ENCODE measurements around the gene B3GAT3.
"Not testable (repeated sequence)": the region's sequence is repeated elsewhere in the genome, so short reads cannot be mapped to it uniquely, and the experiment has no call there.

The B3GAT3 gene

GRCh38 chr11:62603776-62604299 is 17.9 kb downstream of the B3GAT3 start:
- no peak for DNase-seq

- no peak for DNase-seq
Observed at GRCh38 chr11:62603072-62603408, 18.7 kb downstream of the B3GAT3 start.

- peak; percentile 69 for DNase-seq
Observed at GRCh38 chr11:62602141-62603071, 19.4 kb downstream of the B3GAT3 start.

- peak; percentile 100 for DNase-seq
Observed at GRCh38 chr11:62601372-62602140, 20.2 kb downstream of the B3GAT3 start, which contains the start of gene MTA2. Gene MTA2, minus strand, starts transcription at chr11:62601865. Its CDS starts 415 bp downstream, at chr11:62601450.

GRCh38 chr11:62601122-62601371 is 20.7 kb downstream of the B3GAT3 start:
- DNase-seq, result peak; percentile 85

GRCh38 chr11:62600367-62601121 is 21.2 kb downstream of the B3GAT3 start:
- DNase-seq, result no peak

- DNase-seq, result peak; percentile 70
Observed at GRCh38 chr11:62599901-62600300, 21.9 kb downstream of the B3GAT3 start.

GRCh38 chr11:62599069-62599696 is 22.6 kb downstream of the B3GAT3 start:
- peak; percentile 98 for DNase-seq

GRCh38 chr11:62595124-62595523 is 26.7 kb downstream of the B3GAT3 start:
- no peak for DNase-seq

GRCh38 chr11:62593434-62594044 is 28.2 kb downstream of the B3GAT3 start:
- peak; percentile 92 for DNase-seq

- DNase-seq, result no peak
Observed at GRCh38 chr11:62592989-62593421, 28.8 kb downstream of the B3GAT3 start.

- DNase-seq, result no peak
Observed at GRCh38 chr11:62592146-62592815, 29.5 kb downstream of the B3GAT3 start.

- peak; percentile 98 for DNase-seq
Observed at GRCh38 chr11:62591448-62592145, 30.2 kb downstream of the B3GAT3 start, which contains the start of gene TUT1. Gene TUT1, minus strand, starts transcription at chr11:62591523. Its CDS starts 38 bp downstream, at chr11:62591485.

GRCh38 chr11:62588966-62589637 is 32.7 kb downstream of the B3GAT3 start:
- no peak for DNase-seq

- DNase-seq, result not testable (repeated sequence)
Observed at GRCh38 chr11:62585356-62585755, 36.4 kb downstream of the B3GAT3 start.

GRCh38 chr11:62581735-62582134 is 40.1 kb downstream of the B3GAT3 start:
- DNase-seq, result not testable (repeated sequence)

- no peak for DNase-seq
Observed at GRCh38 chr11:62580959-62581715, 40.6 kb downstream of the B3GAT3 start.

GRCh38 chr11:62579252-62579651 is 42.5 kb downstream of the B3GAT3 start:
- no peak for DNase-seq

GRCh38 chr11:62578541-62578940 is 43.2 kb downstream of the B3GAT3 start:
- no peak for DNase-seq
